RWPE2 (cell line): Measurements from ENCODE around the gene P3R3URF.

Source experiments
- ATAC-seq: fragments of 200-7000 bp; cut with Tn5 transposase; 3 replicates; pipeline ENCODE4 v1.9.1; 2021; ENCODE audit warnings: low read depth
- DNase-seq: peaks from one replicate; pipeline ENCODE4 v3.0.0-alpha.2; 2020; ENCODE audit warnings: low spot score
- H3K27ac ChIP-seq: fragments of 450-650 bp; 2 replicates; pipeline ENCODE4 v1.5.1; 2017; ENCODE audit warnings: mild to moderate bottlenecking; ENCODE audit not compliant: poor library complexity, severe bottlenecking
- H3K27me3 ChIP-seq: fragments of 250-450 bp; sonication (Bioruptor Pico); 2 replicates; pipeline ENCODE4 v1.5.1; 2021; ENCODE audit warnings: mild to moderate bottlenecking, moderate library complexity; ENCODE audit not compliant: insufficient read depth, poor library complexity, severe bottlenecking
- H3K36me3 ChIP-seq: fragments of 250-450 bp; sonication (Bioruptor Pico); 2 replicates; pipeline ENCODE4 v1.5.1; 2020; ENCODE audit warnings: low read depth, mild to moderate bottlenecking, moderate library complexity
- H3K4me1 ChIP-seq: fragments of 250-450 bp; sonication (Bioruptor Pico); 2 replicates; pipeline ENCODE4 v1.5.1; 2021; ENCODE audit warnings: mild to moderate bottlenecking, moderate library complexity; ENCODE audit not compliant: insufficient read depth, poor library complexity, severe bottlenecking
- H3K4me3 ChIP-seq: fragments of 250-450 bp; sonication (Bioruptor Pico); 2 replicates; pipeline ENCODE4 v1.5.1; 2021; ENCODE audit warnings: mild to moderate bottlenecking, moderate library complexity; ENCODE audit not compliant: severe bottlenecking
- H3K9me3 ChIP-seq: fragments of 250-450 bp; sonication (Bioruptor Pico); 2 replicates; pipeline ENCODE4 v1.5.1; 2021; ENCODE audit warnings: mild to moderate bottlenecking, moderate library complexity; ENCODE audit not compliant: severe bottlenecking
- TF ChIP-seq, protein P1 (sequence below): fragments of 450-650 bp; IDR thresholded peaks from one replicate; pipeline ENCODE4 v1.5.1; 2017; ENCODE audit warnings: mild to moderate bottlenecking, moderate library complexity; ENCODE audit not compliant: poor library complexity, severe bottlenecking

The P3R3URF gene

DNA sequence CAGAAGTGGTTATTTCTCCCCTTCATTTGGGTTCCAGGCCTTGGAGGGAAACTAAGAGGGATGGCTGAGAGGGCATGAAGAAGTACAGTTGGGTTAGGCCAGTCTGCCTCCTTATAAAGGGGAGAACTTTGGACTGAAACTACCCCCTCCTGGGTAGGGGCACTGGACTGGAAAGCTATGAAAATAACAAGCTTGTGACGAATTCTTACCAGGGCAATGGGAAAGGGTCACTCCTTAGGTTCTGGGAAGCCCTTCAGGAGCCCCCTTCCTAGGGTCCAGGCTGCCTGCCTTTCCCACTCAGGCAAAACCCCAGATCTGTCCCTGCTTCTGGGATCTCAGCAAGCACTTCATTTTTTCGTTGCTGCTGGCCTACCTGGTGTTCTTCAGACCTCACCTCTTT, 9.8 kb upstream of the P3R3URF start:
- Histone ChIP-seq H3K9me3 (no peaks in the 10 kb centered on the region), H3K4me3 (no peak overlapping the region), H3K27ac (peak overlapping the region; percentile 98), H3K4me1 (peaks cover 63% of the 10 kb centered on the region), H3K36me3 (peaks cover 60% of the 10 kb centered on the region), H3K27me3 (no peaks in the 10 kb centered on the region)
- TF ChIP-seq, protein P1, sequence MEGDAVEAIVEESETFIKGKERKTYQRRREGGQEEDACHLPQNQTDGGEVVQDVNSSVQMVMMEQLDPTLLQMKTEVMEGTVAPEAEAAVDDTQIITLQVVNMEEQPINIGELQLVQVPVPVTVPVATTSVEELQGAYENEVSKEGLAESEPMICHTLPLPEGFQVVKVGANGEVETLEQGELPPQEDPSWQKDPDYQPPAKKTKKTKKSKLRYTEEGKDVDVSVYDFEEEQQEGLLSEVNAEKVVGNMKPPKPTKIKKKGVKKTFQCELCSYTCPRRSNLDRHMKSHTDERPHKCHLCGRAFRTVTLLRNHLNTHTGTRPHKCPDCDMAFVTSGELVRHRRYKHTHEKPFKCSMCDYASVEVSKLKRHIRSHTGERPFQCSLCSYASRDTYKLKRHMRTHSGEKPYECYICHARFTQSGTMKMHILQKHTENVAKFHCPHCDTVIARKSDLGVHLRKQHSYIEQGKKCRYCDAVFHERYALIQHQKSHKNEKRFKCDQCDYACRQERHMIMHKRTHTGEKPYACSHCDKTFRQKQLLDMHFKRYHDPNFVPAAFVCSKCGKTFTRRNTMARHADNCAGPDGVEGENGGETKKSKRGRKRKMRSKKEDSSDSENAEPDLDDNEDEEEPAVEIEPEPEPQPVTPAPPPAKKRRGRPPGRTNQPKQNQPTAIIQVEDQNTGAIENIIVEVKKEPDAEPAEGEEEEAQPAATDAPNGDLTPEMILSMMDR = no peak
- DNase-seq (no peak), ATAC-seq (no peak)

DNA sequence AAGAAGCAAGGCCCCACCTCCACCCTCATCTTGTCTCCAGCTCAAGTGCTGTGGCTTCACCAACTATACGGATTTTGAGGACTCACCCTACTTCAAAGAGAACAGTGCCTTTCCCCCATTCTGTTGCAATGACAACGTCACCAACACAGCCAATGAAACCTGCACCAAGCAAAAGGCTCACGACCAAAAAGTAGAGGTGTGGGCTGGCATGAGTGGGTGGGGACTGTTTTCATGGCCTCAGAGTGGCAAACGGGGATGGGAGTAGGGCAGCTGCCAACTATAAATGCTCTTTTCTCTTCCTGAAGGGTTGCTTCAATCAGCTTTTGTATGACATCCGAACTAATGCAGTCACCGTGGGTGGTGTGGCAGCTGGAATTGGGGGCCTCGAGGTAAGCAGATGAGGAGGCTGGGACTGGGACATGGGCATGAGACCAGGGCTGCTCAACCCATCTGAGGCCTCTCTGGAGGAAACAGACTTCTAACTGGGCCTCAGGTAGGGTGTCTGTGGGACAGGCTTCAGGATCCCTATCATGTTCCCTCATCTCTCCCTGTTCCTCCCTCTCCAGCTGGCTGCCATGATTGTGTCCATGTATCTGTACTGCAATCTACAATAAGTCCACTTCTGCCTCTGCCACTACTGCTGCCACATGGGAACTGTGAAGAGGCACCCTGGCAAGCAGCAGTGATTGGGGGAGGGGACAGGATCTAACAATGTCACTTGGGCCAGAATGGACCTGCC, 8.8 kb upstream of the P3R3URF start:
- Histone ChIP-seq H3K4me3 (no peak overlapping the region), H3K27me3 (no peaks in the 10 kb centered on the region), H3K4me1 (peaks cover 60% of the 10 kb centered on the region), H3K27ac (peak overlapping the region; percentile 98), H3K9me3 (no peaks in the 10 kb centered on the region), H3K36me3 (peaks cover 50% of the 10 kb centered on the region)
- TF ChIP-seq, protein P1 = no peak
- DNase-seq = no peak
- ATAC-seq = no peak

DNA sequence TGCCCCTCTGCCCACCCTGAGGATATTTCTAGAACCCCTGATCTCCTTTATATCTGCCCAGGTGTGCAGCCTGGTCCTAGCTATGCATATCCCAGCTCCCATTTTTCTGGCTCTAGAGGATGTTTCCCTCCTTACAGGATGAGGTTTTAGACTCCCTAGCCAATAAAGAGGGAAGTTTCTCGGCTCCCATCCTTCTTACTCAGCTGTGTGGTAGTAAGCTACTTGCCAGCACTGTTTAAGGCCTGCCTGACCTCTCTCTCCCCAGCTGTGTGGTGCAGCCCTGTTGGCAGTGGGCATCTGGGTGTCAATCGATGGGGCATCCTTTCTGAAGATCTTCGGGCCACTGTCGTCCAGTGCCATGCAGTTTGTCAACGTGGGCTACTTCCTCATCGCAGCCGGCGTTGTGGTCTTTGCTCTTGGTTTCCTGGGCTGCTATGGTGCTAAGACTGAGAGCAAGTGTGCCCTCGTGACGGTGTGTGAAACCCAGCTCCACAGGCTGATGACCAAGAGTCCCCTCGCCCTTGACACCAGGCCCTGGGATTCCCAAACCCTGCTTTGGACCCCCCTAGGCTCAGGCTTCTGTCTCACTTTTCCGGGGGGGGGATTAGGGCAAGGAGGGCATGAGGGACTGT, 7.8 kb upstream of the P3R3URF start:
- DNase-seq (no peak), ATAC-seq (no peak)
- no peaks in the 10 kb centered on the region for H3K27me3 ChIP-seq
- H3K9me3 ChIP-seq = no peaks in the 10 kb centered on the region
- H3K27ac ChIP-seq = peak overlapping the region; percentile 98
- H3K36me3 ChIP-seq = peaks cover 42% of the 10 kb centered on the region
- peaks cover 59% of the 10 kb centered on the region for H3K4me1 ChIP-seq
- TF ChIP-seq, protein P1 = no peak
- no peak overlapping the region for H3K4me3 ChIP-seq

DNA sequence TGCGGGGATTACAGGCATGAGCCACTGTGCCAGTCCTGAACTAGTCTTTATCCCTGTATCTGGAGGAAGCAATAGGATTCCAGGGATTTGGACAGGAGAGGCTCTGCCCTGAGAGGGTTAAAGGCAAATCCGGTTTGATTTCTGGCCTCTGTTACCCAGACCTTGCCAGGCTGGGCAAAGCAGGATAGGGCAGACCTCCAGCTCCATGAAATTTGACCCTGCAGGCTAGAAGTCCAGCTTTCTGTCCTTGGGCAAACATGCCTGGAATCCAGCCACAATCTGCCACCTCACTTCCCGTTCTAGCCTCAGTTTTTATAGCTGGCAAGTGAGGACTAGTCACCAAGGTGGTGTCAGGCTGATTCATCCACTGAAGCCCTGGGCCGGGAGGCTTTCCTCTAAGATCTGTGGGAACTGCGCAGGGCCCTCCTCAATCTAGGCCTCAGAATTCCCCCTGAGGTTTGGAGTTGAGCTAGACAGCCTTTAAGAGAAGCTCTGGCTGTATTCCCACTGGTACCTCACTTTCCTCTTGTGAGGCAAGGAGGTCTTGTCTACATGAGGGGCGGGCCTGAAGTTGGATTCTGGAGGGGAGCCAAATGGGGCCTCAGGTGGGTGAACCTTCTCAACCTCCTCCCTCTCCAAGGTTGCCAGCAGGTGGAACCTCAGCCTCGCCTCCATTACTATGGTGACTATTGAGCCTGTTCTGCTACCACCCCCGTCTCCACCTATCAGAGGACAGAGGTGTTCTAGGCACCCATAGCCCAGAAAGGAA, 7.0 kb upstream of the P3R3URF start:
- ATAC-seq (peak; percentile 75), DNase-seq (peak; percentile 98)
- H3K36me3 ChIP-seq = peaks cover 34% of the 10 kb centered on the region
- peaks cover 51% of the 10 kb centered on the region for H3K4me1 ChIP-seq
- TF ChIP-seq, protein P1 = peak; percentile 39
- H3K27ac ChIP-seq = peak overlapping the region; percentile 98
- no peaks in the 10 kb centered on the region for H3K9me3 ChIP-seq
- H3K27me3 ChIP-seq = no peaks in the 10 kb centered on the region
- no peak overlapping the region for H3K4me3 ChIP-seq
